A549 (cell line): ENCODE measurements around the gene MAP9.

Experiments used
- CEBPB ChIP-seq, 2 experiments: fragments of >200 bp in 1 of 2; sonication (Bioruptor Twin) in 1 of 2; formaldehyde crosslinking in 1 of 2; IDR thresholded peaks; 2 replicates each; pipeline ENCODE4 v1.6.1; 2012 to 2016
- CTCF ChIP-seq: fragments of >200 bp; sonication (Bioruptor Twin); formaldehyde crosslinking; IDR thresholded peaks from 3 replicates; pipeline ENCODE4 v1.5.1; 2016
- POLR2A ChIP-seq: IDR thresholded peaks from 2 replicates; pipeline ENCODE4 v1.6.1; 2012; ENCODE audit warnings: mild to moderate bottlenecking, low read length
- POLR2AphosphoS2 ChIP-seq: conservative IDR thresholded peaks from 2 replicates; pipeline ENCODE4 v1.6.1; 2012; ENCODE audit warnings: low read length, improper control_type of control experiment, inconsistent platforms
- RAD21 ChIP-seq, 2 experiments: fragments of >200 bp in 1 of 2; sonication (Bioruptor Twin) in 1 of 2; formaldehyde crosslinking in 1 of 2; IDR thresholded peaks in 1 of 2; conservative IDR thresholded peaks in 1 of 2; 2 replicates in 1 of 2; 3 replicates in 1 of 2; pipeline ENCODE4 v1.6.1; 2012 to 2018; ENCODE audit warnings: inconsistent platforms in 1 of 2
- ZFP36 ChIP-seq: fragments of 450-650 bp; IDR thresholded peaks from 2 replicates; pipeline ENCODE4 v1.6.1; 2014; ENCODE audit warnings: borderline replicate concordance; ENCODE audit not compliant: partially characterized antibody
- TF ChIP-seq, protein P1 (sequence below): IDR thresholded peaks from 2 replicates; pipeline ENCODE4 v1.6.1; 2012
- TF ChIP-seq, protein P2 (sequence below): fragments of 250-450 bp; sonication (Bioruptor Pico); IDR thresholded peaks from 2 replicates; pipeline ENCODE4 v1.5.0; 2021; ENCODE audit warnings: mild to moderate bottlenecking, moderate library complexity, borderline replicate concordance

DNA sequence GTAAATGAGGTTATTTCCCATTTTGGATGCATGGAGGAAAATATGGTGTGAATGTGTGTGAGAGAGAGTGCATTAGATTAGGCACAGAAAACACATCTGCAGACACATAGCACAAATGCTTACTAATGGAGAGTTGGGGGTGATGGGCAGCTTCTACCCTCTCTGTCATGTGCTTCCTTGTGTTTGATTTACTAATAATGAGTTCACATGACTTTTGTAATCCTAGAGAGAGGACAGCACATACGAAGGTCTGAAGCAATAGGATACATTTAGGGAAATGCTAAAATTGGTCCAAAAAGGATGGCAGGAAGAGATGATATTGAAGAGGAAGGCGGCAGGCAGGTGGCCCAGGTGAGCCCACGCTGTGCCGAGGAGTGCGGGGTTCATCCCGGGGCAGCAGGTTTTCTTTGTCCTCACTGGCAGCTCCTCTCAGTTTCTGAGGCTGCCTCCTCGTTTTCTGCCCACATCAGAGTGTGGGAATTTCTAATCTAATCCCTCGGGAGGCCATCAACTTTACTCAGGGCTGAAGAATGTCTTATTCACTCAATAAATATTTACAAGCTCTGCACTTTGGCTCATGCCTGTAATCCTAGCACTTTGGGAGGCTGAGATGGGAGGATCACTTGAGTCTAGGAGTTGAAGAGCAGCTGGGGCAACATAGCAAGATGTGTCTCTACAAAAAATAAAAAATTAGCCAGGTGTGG lies 15.9 kb upstream of the MAP9 start:
- TF ChIP-seq ZFP36 = no peak
- no peak; a peak in 2 of 4 replicates for TF ChIP-seq CEBPB (IDR thresholded peaks at IDR 0.05)
- TF ChIP-seq POLR2A = no peak
- no peak for TF ChIP-seq CTCF
- TF ChIP-seq, protein P1, sequence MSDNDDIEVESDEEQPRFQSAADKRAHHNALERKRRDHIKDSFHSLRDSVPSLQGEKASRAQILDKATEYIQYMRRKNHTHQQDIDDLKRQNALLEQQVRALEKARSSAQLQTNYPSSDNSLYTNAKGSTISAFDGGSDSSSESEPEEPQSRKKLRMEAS = peak; percentile 32; the same call in 1 of the 2 replicates
- no peak for TF ChIP-seq RAD21 (conservative IDR thresholded peaks at IDR 0.05 in 1 of 2, IDR thresholded peaks at IDR 0.05 in 1 of 2)
- TF ChIP-seq, protein P2, sequence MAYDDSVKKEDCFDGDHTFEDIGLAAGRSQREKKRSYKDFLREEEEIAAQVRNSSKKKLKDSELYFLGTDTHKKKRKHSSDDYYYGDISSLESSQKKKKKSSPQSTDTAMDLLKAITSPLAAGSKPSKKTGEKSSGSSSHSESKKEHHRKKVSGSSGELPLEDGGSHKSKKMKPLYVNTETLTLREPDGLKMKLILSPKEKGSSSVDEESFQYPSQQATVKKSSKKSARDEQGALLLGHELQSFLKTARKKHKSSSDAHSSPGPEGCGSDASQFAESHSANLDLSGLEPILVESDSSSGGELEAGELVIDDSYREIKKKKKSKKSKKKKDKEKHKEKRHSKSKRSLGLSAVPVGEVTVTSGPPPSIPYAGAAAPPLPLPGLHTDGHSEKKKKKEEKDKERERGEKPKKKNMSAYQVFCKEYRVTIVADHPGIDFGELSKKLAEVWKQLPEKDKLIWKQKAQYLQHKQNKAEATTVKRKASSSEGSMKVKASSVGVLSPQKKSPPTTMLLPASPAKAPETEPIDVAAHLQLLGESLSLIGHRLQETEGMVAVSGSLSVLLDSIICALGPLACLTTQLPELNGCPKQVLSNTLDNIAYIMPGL (CRISPR knock-in tag) = no peak
- no peak for TF ChIP-seq POLR2AphosphoS2
